GM12892 (cell line): ENCODE measurements around the gene DENND1A.

Experiments
- POLR2A ChIP-seq: IDR thresholded peaks from 2 replicates; pipeline ENCODE4 v1.6.1; 2011; ENCODE audit warnings: low read depth, low read length, control low read depth
- POLR2AphosphoS5 ChIP-seq: IDR thresholded peaks from 2 replicates; pipeline ENCODE4 v1.6.1; 2011; ENCODE audit warnings: low read depth, low read length, control low read depth

DNA sequence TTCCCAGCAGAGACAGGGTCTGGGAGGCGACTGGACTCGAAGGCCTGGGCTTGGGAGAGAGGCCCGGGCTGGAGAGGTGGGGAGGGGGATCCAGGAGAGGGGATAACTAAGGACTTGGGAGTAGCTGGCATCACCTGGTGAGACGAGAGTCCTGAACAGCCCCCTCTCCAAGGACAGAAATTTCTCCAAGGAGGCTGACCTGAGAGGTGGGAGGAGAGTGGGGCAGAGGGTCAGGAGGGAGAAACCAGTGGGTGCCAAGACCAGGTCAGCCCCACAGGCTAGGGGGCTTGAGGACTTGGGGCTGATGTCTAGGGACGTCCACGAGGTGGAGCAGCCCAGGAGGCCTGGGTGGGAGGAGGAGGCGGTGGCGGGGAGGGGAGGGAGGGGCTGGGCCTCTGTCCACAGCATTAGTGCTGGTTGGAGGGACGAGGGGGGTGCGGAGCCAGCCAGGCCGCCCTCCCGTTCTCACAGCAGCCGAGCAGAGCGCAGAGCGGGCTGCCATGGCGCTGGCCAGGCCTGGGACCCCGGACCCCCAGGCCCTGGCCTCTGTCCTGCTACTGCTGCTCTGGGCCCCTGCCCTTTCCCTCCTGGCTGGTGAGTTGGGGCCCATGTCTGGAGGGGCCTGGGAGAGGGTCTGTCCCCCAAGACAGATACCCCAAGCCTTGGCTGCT lies 574.0 kb downstream of the DENND1A start, which contains the start of gene CRB2:
- TF ChIP-seq POLR2AphosphoS5 (no peak), POLR2A (no peak)
